GM21528 (cell line): Measurements from ENCODE around the gene PAH.

Source experiments
- ATAC-seq: cut with Tn5 transposase; IDR thresholded peaks from one replicate; pipeline ENCODE4 v1.9.1; 2021; ENCODE audit warnings: mild to moderate bottlenecking, moderate library complexity; ENCODE audit not compliant: unreplicated experiment, low FRiP score

PAH gene

GRCh38 chr12:102917026-102917787 is at the start of gene PAH:
Gene PAH (minus strand): TSS chr12:102917244. CDS start chr12:102917130, 114 bp downstream.
- ATAC-seq = peak; percentile 55

GRCh38 chr12:102966200-102966863 is 49.3 kb upstream of the PAH start:
- ATAC-seq = no peak

DNA sequence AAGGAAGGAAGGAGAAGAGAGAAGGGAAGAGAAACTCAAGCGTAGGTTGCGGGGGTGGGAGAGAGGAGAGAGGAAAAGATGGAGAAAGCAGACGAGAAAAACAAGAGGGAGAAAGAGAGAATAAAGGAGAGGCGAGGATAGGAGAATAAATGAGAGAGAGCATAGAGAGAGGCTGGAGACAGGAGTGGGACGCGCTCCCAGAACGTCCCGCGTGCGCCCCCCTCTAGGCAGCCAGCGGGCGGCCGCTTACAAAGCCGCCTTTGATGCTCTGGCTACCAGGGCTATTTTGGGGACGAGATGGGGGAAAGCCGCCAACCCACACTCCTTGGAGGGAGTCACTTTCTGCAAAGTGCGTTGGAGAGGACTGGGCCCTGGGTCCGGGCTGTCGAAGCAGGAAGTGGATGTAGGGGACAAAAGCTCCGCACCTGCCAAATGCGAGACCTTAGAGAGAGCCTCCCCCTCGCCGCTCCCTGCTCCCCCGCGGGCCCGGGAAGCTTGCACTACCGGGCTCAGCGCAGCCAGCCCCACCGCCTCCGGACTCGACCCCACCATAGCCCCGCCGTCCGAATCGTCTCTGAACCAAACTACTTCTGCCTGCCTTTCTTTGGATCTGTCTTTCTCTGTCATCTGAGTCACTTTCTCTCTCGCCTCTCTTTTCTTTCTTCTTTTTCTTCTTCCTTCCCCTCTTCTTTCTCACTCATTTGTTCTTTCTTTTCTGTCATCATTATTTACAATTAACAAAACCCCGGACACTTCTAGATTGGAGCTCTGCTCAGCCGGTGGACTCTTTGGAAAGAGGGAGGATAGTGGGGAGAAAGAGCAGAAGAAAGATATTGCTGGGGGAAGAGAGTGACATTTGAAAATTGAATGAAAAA is 48.5 kb upstream of the PAH start:
- no peak for ATAC-seq

- no peak for ATAC-seq
Observed at GRCh38 chr12:102964872-102965271, 47.8 kb upstream of the PAH start.

GRCh38 chr12:102963796-102964195 is 46.8 kb upstream of the PAH start:
- no peak for ATAC-seq

GRCh38 chr12:102962986-102963385 is 45.9 kb upstream of the PAH start:
- ATAC-seq = no peak

- no peak for ATAC-seq
Observed at GRCh38 chr12:102962532-102962931, 45.5 kb upstream of the PAH start.

DNA sequence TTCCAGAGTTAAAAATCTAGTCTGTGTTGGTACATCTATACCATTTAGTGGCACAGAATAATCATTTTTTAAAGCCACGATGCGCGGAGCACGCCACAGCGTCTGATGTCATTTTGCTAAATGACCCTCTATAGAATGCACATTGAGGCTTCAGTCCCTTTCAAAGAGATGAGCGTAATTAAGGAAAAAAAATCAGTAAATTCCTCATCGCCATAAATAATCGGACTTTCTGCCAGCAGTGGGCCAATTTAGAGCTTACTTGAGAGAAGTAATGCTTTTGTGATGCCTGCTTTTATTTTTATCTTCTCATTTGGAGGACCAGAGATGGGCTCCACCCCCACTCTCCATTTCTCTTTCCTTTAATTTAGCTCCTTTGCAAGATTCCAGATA is 44.4 kb upstream of the PAH start:
- no peak for ATAC-seq

DNA sequence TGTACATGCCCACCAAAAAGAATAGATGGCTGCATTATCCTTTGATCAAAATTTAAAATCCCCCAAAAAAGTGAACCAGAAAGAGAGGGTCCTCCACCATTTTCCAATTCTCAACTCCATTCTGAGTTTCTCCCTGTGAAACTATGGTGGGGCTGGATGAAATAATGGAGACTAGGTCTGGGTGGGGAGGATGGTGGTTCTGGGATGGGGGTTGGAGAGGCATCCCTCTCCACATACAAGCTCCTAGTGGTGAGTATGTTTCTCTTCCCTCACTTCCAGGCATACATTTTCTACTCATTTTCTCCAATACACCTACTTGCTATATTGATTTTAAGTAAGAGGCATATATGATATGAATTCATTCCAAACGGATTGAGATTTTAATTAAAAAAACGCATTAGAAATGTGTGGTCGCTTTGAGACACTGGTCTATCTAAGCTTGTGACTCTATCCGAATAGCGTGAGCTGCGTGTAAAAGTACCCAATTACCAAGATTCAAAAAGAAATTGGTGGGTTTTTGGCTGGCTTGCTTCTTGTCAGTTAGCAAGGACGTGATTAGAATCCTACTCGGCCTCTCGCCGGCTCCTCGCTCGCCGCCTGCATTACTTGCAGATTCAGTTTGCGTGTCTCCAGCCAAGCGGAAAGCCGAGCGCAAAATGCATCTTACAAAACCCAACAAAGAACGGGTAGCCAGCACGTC is 43.9 kb upstream of the PAH start:
- no peak for ATAC-seq

- no peak for ATAC-seq
Observed at GRCh38 chr12:102959391-102959790, 42.3 kb upstream of the PAH start.

- no peak for ATAC-seq
Observed at GRCh38 chr12:102958830-102959176, 41.8 kb upstream of the PAH start.

DNA sequence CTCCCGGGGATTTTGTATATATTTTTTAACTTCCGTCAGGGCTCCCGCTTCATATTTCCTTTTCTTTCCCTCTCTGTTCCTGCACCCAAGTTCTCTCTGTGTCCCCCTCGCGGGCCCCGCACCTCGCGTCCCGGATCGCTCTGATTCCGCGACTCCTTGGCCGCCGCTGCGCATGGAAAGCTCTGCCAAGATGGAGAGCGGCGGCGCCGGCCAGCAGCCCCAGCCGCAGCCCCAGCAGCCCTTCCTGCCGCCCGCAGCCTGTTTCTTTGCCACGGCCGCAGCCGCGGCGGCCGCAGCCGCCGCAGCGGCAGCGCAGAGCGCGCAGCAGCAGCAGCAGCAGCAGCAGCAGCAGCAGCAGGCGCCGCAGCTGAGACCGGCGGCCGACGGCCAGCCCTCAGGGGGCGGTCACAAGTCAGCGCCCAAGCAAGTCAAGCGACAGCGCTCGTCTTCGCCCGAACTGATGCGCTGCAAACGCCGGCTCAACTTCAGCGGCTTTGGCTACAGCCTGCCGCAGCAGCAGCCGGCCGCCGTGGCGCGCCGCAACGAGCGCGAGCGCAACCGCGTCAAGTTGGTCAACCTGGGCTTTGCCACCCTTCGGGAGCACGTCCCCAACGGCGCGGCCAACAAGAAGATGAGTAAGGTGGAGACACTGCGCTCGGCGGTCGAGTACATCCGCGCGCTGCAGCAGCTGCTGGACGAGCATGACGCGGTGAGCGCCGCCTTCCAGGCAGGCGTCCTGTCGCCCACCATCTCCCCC is 41.2 kb upstream of the PAH start:
- peak; percentile 51 for ATAC-seq

GRCh38 chr12:102957339-102958050 is 40.5 kb upstream of the PAH start, which contains the start of gene ASCL1:
Gene ASCL1 (plus strand): TSS chr12:102957674. CDS start chr12:102958245, 571 bp downstream.
- peak; percentile 45 for ATAC-seq

- ATAC-seq = no peak
Observed at GRCh38 chr12:102956738-102957327, 39.8 kb upstream of the PAH start.

DNA sequence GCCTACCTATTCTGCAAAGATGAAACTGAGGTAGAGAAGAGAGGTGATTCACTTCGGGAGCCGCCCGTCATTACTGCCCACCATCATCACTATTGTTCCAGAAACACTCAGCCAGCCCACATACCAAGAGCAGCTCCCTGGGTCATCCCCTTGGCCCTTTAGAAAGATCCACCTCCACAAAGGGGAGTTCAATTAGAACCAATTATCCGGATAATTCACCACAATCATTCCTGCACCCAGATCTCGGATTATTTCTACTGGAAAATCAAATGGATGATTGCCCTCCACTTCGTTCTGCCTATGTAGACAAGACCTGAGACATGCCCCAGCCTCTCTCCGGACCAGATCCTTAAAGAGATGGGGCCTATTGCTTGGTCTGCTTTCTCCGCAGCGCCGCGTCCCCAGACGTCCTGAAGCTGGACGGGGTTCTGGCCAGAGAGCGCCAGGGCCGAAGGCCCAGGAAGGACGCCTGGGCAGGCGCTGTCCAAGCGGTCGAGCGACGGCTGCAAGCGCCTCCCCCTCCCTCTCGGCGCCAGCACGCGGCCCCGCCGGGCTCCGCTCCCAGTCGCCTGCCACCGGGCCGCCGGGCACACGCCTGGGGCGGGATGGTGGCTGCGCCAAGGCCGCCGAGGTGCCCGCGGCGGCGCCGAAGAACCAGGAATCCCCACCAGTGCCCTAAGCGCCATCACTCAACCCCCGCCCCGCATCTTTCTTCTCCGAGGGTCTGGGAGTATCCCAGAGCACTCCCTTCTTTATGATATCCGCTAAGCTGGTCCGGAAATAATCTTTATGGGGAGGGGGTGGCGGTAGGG is 39.1 kb upstream of the PAH start:
- no peak for ATAC-seq

- no peak for ATAC-seq
Observed at GRCh38 chr12:102954134-102954533, 37.1 kb upstream of the PAH start.

DNA sequence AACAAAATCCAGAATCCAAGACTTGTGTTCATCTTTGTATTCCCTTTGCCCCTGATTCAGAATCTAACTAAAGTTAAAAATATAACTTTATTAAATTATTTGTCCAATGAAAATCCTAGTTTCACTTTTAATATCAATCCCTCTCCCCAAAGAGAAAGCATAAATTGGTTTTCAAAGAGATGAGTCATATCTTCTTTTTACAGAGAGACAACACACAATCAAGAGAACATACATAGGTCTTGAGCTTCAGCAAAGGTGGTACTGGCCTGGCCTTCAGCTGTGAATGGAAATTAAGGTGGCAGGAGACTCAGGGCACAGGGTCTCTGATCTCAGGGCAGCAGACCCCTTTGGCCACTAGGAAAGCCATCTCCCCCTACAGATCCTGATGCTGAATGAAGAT is 36.2 kb upstream of the PAH start:
- ATAC-seq = no peak

- ATAC-seq = no peak
Observed at GRCh38 chr12:102951841-102952240, 34.8 kb upstream of the PAH start.
